Measurements from ENCODE around the gene SLC4A2.
A peak's percentile ranks its signal among the peaks of the same experiment; 100 is the strongest.
"Not testable (repeated sequence)": the region's sequence is repeated elsewhere in the genome, so short reads cannot be mapped to it uniquely, and the experiment has no call there.

Gene SLC4A2, protein sequence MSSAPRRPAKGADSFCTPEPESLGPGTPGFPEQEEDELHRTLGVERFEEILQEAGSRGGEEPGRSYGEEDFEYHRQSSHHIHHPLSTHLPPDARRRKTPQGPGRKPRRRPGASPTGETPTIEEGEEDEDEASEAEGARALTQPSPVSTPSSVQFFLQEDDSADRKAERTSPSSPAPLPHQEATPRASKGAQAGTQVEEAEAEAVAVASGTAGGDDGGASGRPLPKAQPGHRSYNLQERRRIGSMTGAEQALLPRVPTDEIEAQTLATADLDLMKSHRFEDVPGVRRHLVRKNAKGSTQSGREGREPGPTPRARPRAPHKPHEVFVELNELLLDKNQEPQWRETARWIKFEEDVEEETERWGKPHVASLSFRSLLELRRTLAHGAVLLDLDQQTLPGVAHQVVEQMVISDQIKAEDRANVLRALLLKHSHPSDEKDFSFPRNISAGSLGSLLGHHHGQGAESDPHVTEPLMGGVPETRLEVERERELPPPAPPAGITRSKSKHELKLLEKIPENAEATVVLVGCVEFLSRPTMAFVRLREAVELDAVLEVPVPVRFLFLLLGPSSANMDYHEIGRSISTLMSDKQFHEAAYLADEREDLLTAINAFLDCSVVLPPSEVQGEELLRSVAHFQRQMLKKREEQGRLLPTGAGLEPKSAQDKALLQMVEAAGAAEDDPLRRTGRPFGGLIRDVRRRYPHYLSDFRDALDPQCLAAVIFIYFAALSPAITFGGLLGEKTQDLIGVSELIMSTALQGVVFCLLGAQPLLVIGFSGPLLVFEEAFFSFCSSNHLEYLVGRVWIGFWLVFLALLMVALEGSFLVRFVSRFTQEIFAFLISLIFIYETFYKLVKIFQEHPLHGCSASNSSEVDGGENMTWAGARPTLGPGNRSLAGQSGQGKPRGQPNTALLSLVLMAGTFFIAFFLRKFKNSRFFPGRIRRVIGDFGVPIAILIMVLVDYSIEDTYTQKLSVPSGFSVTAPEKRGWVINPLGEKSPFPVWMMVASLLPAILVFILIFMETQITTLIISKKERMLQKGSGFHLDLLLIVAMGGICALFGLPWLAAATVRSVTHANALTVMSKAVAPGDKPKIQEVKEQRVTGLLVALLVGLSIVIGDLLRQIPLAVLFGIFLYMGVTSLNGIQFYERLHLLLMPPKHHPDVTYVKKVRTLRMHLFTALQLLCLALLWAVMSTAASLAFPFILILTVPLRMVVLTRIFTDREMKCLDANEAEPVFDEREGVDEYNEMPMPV

DNA sequence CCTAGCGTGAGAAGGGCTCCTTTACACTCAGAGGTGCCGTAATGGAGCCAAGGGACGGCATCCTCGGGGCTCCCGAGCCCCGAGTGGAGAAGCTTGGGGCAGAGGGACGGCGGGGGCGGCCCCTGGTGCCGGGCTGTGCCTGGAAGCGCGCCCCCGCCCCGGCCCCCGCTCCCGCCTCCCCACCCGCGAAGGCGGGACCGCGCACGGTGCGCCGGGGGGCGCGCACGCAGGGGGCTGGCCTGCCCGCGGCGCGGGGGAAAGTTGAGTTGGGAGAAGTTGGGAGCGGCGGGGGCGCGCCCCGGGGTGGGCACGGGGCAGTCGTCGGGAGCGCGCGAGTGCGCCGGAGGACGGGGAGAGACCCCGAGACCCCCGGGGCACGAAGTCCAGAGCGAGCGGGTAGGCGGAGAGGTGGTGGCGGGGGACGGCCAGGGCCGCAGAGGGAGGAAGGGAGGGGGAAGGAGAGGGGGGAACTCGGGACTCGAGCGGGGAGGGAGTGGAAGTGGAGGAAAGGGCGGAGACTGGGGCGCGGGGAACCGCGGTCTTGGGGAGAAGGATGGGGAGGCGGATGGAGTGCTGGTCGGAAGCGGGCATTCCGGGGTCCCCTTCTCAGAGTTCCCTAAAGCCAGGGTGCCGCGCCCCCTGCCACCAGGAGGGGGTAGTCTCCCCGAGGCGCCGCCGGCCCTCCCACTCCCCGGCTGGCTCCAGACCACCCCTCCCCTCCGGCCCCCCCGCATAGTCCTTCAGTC is at the start of gene SLC4A2:
Gene SLC4A2, plus strand, starts transcription at position 223 of the 746 bp plus-strand sequence. CDS start 2,399 bp downstream, outside the sequence.
- DNase-seq (ENCODE audit: extremely low read depth in 1 of 2, low read depth in 1 of 2): peak in 1 of 2 donors; percentile 69

DNA sequence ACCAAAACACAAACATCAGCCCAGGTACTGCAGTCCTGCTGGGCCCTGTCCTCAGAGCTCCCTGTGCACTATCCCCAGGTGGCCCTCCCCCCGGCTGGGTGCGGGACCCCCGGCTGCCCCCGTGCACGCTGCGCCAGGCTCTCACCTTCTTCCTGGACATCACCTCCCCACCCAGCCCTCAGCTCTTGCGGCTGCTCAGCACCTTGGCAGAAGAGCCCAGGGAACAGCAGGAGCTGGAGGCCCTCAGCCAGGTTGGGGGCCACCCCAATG is 49.4 kb upstream of the SLC4A2 start:
- DNase-seq (ENCODE audit: extremely low read depth in 1 of 2, low read depth in 1 of 2): no peak

DNA sequence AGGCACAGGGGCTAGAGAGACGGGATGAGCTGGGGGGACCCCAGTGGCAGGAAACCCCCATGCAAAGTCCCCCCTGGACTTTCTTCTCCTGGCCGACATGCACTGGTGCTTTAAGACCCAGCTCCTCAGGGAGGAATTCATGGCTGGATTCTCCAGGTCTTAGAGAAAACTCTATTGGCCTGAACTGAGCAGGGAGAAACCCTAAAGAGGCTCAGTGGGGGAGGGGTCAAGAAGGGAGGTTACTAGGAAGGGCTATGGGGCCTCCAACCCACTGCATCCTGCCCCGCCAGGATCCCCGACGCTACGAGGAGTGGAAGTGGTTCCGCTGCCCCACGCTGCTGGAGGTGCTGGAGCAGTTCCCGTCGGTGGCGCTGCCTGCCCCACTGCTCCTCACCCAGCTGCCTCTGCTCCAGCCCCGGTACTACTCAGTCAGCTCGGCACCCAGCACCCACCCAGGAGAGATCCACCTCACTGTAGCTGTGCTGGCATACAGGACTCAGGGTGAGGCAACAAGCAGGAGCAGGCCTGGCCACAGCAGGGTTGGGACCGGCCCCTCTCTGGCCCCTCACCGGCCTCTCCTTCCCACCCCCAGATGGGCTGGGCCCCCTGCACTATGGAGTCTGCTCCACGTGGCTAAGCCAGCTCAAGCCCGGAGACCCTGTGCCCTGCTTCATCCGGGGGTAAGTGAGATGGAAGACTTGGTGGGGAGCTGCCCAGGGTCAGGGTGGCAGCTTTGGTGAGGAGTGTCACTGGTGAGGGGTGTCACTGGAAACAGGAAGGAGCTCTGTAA is 48.9 kb upstream of the SLC4A2 start:
- no peak for DNase-seq (ENCODE audit: extremely low read depth in 1 of 2, low read depth in 1 of 2)

DNA sequence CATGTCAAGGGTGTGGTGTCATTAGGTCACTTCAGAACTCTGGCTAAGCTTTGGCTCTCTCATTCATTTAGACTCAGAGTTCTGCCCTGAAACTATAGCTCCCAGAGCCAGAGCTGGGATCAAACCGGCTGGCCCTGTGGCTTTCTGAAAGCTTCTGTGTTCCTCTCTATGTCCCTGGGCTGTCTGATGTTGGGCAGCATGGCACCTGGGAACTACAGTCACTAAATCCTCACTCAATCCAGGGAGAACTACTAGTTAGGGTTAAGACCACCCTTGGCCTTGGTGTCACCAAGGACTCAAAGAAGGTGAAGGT is 48.3 kb upstream of the SLC4A2 start:
- DNase-seq (ENCODE audit: extremely low read depth in 1 of 2, low read depth in 1 of 2): no peak

DNA sequence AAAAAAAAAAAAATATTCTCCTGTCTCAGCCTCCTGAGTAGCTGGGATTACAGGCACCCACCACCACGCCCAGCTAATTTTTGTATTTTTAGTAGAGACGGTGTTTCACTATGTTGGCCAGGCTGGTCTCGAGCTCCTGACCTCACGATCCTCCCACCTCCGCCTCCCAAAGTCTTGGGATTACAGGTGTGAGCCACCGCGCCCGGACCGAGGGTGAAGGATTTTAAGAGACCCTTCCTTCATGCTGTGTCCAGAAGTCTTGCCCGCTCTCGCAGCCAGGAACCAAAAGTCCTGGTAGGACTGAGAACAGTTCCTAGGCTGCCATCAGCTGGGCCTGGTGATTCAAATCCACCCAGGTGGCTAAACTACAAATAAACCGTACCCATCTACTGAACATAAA is 47.8 kb upstream of the SLC4A2 start:
- not testable (repeated sequence) for DNase-seq (ENCODE audit: extremely low read depth in 1 of 2, low read depth in 1 of 2)

DNA sequence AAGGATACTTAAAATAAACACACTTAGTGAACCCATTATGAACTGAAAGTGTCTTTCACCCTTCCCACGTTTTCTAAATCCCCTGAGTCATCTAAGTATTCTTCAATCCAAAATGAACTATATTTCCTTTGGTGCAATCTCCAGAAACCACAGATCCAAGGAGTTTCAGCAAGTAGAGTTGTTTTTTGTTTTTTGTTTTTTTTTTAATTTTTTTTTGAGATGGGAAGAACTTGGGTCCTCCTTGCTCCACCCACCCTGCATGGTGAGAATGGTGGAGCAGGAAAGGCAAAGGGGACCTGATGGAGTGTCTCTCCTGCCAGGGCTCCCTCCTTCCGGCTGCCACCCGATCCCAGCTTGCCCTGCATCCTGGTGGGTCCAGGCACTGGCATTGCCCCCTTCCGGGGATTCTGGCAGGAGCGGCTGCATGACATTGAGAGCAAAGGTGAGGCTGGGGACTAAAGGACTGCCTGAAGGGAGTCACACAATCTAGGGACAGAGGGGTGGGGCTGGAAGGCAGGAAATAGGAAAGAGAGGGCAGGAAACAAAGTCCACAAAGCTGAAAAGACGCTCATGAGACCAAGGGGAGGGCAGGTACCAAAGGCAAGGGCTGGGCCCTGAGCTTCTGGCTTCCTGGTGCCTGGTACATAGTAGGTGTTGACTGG is 47.2 kb upstream of the SLC4A2 start:
- DNase-seq (ENCODE audit: extremely low read depth in 1 of 2, low read depth in 1 of 2): no peak

DNA sequence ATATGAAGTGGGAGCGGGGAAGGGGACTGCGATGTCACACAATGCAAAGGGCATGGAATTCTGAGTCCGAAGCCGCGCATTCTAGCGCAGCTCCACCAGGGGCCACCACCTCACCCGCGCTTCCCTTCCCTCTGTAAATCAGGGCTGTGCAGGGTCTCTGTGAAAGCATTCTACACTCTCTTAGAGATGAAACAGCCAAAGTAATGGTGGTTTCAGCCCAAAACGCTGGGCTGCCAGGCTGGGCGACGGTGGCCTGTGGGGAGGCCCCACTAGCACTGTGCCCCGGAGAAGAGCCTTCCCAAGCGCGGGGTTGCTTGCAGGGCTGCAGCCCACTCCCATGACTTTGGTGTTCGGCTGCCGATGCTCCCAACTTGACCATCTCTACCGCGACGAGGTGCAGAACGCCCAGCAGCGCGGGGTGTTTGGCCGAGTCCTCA is 46.5 kb upstream of the SLC4A2 start:
- DNase-seq (ENCODE audit: extremely low read depth in 1 of 2, low read depth in 1 of 2): no peak

DNA sequence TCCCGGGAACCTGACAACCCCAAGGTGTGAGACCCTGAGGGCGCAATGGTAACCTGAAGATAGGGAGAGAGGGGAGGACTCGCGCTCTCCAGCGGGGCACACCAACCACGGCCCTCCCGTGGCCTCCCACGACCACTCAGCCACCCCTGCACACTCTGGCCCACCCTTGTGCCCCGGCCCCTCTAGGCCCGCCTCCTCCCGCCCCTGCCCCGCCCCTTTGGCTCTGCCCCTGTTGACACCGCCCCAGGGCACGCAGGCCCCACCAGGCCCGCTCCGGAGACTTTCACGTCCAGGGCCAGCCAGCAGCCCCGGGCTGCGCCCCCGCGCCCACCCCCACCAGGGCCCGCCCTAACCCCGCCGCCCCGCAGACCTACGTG is 46.0 kb upstream of the SLC4A2 start:
- no peak for DNase-seq (ENCODE audit: extremely low read depth in 1 of 2, low read depth in 1 of 2)

DNA sequence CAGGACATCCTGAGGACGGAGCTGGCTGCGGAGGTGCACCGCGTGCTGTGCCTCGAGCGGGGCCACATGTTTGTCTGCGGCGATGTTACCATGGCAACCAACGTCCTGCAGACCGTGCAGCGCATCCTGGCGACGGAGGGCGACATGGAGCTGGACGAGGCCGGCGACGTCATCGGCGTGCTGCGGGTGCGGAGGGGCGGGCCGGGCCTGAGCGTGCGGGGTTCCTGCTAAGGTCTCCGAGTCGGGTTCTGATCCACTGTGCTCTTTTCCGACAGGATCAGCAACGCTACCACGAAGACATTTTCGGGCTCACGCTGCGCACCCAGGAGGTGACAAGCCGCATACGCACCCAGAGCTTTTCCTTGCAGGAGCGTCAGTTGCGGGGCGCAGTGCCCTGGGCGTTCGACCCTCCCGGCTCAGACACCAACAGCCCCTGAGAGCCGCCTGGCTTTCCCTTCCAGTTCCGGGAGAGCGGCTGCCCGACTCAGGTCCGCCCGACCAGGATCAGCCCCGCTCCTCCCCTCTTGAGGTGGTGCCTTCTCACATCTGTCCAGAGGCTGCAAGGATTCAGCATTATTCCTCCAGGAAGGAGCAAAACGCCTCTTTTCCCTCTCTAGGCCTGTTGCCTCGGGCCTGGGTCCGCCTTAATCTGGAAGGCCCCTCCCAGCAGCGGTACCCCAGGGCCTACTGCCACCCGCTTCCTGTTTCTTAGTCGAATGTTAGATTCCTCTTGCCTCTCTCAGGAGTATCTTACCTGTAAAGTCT is 45.5 kb upstream of the SLC4A2 start:
- DNase-seq (ENCODE audit: extremely low read depth in 1 of 2, low read depth in 1 of 2): peak; percentile 79 to 84

DNA sequence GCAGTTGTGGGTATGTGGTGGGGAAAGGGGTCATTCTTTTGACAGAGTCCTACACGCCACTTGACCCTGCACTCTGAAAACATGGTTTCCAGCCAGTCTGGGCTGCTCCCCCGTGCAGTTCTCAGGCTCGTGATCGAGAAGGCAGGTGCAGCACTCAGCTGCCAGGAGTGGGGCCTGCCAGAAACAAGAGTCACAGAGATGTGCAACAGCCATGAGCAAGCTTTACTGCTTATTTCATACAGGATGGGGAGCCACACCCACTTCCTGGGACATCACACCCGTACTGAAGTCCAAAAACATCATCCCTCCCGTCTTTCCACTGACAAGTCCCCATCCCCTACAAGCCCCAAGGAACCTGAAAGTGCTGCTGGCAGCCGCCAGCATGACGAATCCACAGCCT is 44.4 kb upstream of the SLC4A2 start:
- no peak for DNase-seq (ENCODE audit: extremely low read depth in 1 of 2, low read depth in 1 of 2)

DNA sequence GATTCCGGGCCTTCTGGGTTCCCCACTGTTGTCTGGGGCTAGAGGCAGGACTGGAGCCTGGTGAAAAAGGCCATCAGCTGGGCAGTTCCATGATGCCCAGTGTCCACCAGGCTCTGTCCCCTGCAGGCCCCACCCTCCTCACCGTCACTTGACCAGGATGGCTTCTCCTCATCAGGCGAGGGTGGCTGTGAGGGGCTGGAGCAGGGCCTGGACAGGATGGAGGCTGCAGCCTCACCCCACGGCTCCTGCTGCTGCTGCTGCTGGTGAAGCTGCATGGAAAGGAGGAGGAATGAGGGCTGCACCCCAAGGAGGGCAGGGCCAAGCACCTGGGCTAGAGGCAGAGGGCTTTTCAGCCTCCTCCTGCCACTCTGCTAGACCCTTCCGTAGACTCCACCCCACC is 43.4 kb upstream of the SLC4A2 start:
- DNase-seq (ENCODE audit: extremely low read depth in 1 of 2, low read depth in 1 of 2): no peak

DNA sequence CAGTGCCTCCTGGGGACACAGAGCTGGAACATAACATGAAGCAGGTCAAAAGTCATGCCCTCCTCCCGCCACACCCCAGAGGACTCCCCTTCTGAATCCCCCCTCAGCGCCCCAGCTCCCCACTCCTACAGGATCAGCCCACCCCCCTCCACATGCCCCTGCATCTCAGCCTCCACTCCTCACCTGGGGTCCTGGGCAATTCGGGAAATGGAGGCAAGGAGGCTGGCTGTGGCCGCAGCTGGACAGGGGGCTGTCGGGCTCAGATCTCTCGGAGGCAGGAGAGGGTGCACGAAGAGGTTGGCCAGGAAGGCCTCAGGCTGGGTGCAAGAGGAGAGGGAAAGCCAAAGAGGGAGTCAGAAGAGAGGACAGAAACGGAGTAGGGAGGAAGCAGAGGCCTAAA is 42.9 kb upstream of the SLC4A2 start:
- DNase-seq (ENCODE audit: extremely low read depth in 1 of 2, low read depth in 1 of 2): no peak

DNA sequence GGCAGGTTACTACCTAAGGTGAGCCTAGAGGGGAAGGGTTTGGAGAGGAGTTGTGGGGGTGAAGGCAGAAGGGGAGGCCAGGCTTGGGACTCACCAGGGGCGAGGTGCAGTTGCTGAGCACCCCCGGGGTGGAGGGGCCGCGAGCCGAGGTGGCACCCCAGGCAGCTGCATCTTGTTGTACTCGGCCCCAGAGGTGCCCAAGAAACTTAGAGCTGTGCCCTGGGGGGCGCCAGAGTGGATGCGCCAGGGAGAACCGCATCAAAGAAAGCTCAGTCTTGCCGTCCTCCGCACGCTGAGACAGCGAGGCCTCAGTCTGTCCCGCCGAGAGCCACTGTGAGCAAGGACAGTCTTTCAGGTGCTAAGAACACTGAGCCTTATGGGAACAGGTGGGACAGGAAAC is 42.4 kb upstream of the SLC4A2 start:
- DNase-seq (ENCODE audit: extremely low read depth in 1 of 2, low read depth in 1 of 2): no peak

DNA sequence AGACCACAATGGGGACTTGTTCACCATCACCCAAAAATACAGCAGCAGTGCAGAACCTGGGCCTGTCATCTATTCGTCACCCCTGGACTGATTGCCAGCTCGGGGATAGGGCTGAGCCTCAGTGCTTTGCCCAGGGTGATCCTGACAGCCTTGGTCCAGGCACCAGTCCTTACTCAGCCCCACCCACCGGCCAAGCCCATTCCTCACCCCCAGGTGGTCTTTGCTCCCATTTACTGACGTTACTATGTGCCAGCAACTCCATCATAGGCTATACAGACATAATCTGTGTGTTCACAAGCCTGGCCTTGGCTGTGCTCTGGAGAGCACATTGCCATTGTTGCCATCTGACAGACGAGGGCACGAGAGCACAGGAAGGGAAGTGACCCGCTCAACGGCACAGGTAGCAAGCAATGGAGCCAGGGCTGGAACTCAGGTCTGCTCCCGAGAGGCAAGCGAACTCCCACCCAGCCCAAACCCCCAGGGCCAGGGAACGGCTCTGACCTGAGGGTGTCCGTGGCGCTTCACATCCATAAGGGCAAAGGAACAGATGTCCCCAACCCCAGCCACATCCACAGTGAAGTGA is 41.9 kb upstream of the SLC4A2 start:
- no peak for DNase-seq (ENCODE audit: extremely low read depth in 1 of 2, low read depth in 1 of 2)

DNA sequence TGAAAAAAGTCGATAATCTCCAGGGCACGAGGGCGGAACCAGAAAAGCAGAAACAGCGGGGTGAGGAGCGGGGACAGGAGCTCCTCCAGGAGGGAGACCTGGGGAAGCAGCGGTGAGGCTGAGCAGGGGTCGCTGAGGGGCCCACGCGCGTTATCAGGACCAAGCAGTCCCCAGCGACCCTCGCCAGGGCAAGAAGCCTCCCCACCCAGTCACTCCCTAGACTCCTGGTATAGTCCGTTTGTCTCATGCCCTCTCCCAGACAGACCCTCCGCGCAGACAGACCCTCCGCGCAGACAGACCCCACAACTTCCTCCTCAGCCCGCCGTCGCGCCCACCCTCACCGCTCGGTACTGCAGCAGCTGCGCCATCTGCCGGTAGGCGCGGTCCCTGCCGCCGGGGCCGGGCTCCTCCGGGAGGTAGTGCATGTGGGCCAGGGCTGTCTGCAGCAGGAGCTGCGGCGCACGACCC is 41.4 kb upstream of the SLC4A2 start:
- DNase-seq (ENCODE audit: extremely low read depth in 1 of 2, low read depth in 1 of 2): peak; percentile 45 to 78

DNA sequence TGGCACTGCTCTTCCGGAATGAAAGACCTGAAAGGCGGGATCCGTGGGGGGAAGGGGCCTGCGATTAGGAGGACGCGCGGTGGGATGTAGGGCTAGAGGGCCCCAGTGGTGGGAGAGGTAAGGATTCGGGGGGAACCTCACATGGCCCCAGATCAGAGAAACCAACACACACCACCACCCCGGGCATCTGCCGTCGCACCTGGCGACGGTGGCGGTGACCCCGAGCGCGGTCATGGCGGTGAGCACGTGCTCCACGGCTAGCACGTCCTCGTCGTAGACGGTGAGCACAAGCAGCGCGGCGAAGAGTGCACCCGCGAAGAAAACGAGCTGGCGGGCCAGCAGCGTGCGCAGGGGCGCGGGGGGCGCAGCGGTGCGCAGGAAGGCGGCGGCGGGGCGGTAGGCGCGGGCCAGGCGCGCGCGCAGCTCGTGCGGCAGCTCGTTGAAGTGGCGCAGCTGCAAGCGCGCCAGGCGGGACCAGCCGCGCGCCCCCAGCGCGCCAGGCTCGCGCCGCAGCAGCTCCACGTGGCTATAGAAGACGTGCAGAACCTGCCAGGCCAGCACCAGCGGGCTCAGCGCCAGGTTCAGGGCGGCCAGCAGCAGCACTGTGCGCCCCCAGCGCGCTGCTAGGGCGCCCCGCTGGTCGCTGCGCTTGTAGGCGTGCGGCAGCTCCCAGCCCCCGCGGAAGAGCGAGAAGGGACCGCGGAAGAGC is 40.8 kb upstream of the SLC4A2 start:
- no peak for DNase-seq (ENCODE audit: extremely low read depth in 1 of 2, low read depth in 1 of 2)

DNA sequence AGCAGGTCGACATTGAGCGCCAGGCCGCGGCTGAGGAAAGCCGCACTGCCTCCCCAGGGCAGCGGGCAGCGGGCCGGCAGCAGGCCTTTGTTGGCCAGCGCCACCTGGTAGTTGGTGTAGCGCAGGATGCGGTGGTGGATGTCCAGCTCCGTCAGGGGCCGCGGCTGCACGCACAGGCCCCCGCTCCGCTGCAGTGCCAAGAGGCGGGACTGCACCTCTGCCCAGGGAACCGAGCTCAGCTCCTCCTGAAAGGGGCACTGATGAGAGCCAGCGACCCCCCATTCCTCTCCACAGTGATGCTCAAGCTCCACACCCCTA is 40.3 kb upstream of the SLC4A2 start:
- DNase-seq (ENCODE audit: extremely low read depth in 1 of 2, low read depth in 1 of 2): no peak

DNA sequence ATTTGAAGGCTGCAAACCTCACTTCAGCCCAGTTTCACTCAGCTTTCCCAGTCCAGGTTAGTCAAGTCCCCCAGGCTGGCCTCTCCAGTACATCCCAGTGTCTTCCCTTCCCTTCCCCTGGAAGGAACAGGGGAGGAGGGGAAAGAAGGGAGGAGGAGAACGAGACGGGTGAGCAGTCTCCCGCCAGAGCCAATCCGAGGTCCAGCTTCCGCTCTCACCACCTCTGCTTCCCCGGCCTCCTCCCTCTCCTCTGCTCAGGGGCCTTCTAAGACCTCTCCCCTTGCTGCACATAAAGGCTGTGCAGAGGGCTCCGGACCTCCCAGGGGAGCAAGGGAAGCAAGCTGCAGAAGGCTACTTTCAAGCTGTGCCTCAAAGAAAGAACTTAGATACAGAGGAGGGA is 39.2 kb upstream of the SLC4A2 start:
- no peak for DNase-seq (ENCODE audit: extremely low read depth in 1 of 2, low read depth in 1 of 2)

All from activated CD8-positive, alpha-beta memory T cell treated with anti-CD3 and anti-CD28 coated beads for 1 hour (primary cell).